RWPE1 (cell line): Measurements from ENCODE around the gene CHRNA1.

Experiments used
- CTCF ChIA-PET: fragments of 350-600 bp; sonication (Branson Sonifier 250); formaldehyde crosslinking; extraction: SDS; loops from one replicate; lab custom pipeline; 2021; lab: Yijun Ruan, JAX
- POLR2A ChIA-PET: fragments of 400-600 bp; formaldehyde crosslinking; extraction: SDS; loops from one replicate; lab custom pipeline; 2020; ENCODE audit warnings: antibody characterized with exemption; ENCODE audit not compliant: low non-redundant PET; lab: Yijun Ruan, JAX
- DNase-seq: peaks from one replicate; pipeline ENCODE4 v3.0.0; 2012; ENCODE audit warnings: low spot score
- H3K27ac ChIP-seq: fragments of 450-650 bp; 2 replicates; pipeline ENCODE4 v1.5.1; 2017
- TF ChIP-seq, protein P1 (sequence below): fragments of 450-650 bp; conservative IDR thresholded peaks from 2 replicates; pipeline ENCODE4 v1.5.1; 2017; ENCODE audit warnings: low read depth, mild to moderate bottlenecking

CHRNA1 gene

DNA sequence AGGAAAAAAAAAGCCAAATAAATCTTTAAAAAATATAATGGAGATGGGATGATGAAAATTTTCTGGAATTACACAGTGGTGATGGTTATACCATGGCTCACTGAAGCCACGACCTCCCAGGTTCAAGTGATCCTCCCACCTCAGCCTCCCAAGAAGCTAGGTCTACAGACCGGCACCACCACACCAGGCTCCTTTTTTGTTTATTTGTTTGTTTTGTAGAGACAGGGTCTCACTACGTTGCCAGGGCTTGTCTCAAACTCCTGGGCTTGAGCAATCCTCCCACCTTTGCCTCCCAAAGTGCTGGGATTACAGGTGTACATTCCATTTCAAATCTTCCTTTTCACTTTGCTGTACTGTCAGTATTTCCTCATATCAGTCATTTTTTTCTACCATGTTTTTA, 61.7 kb downstream of the CHRNA1 start:
- TF ChIP-seq, protein P1, sequence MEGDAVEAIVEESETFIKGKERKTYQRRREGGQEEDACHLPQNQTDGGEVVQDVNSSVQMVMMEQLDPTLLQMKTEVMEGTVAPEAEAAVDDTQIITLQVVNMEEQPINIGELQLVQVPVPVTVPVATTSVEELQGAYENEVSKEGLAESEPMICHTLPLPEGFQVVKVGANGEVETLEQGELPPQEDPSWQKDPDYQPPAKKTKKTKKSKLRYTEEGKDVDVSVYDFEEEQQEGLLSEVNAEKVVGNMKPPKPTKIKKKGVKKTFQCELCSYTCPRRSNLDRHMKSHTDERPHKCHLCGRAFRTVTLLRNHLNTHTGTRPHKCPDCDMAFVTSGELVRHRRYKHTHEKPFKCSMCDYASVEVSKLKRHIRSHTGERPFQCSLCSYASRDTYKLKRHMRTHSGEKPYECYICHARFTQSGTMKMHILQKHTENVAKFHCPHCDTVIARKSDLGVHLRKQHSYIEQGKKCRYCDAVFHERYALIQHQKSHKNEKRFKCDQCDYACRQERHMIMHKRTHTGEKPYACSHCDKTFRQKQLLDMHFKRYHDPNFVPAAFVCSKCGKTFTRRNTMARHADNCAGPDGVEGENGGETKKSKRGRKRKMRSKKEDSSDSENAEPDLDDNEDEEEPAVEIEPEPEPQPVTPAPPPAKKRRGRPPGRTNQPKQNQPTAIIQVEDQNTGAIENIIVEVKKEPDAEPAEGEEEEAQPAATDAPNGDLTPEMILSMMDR: no peak
- POLR2A ChIA-PET: no interaction called here
- CTCF ChIA-PET: no interaction called here
- no peak for DNase-seq
- H3K27ac ChIP-seq: no peak overlapping the region

- TF ChIP-seq, protein P1: peak; percentile 76
- H3K27ac ChIP-seq: no peak overlapping the region
- DNase-seq: peak; percentile 58
- ChIA-PET POLR2A (no interaction called here), CTCF (interaction anchor here (0.5 to 1.9 kb wide), 16 partner anchors 9 to 1460 kb away, joined by 3 to 8 read pairs (median 3); no protein-coding TSS in a partner anchor)
Observed at GRCh38 chr2:174699993-174700766, 64.1 kb downstream of the CHRNA1 start.
